ENCODE data around the gene CDC42EP5.

GRCh38 chr19:54434873-54435214, 38.3 kb downstream of the CDC42EP5 start:
- TF ChIP-seq CTCF (IDR thresholded peaks at IDR 0.05) = no peak
- no peak for TF ChIP-seq POLR2A (IDR thresholded peaks at IDR 0.05)
- TF ChIP-seq EP300 (IDR thresholded peaks at IDR 0.05) = no peak
